HepG2 (cell line): ENCODE results near the gene SMIM11. TPM values are rescaled to one million over a fixed set of nuclear protein-coding genes. Genes with fewer than 3 reads are reported as not detected.

Experiments used
- EEA1 ChIP-seq: sonication (generic); formaldehyde crosslinking; IDR thresholded peaks from 2 replicates; pipeline ENCODE4 v1.5.1; 2020; ENCODE audit warnings: mild to moderate bottlenecking, missing genetic modification reagents, borderline replicate concordance
- ESRRA ChIP-seq: sonication (generic); formaldehyde crosslinking; IDR thresholded peaks from 2 replicates; pipeline ENCODE4 v1.5.1; 2020; ENCODE audit warnings: mild to moderate bottlenecking, low read depth, missing genetic modification reagents
- FOSL2 ChIP-seq: sonication (generic); formaldehyde crosslinking; IDR thresholded peaks from 2 replicates; pipeline ENCODE4 v1.4.0; 2020; ENCODE audit warnings: missing genetic modification reagents
- FOXP1 ChIP-seq, 2 experiments: fragments of 450-650 bp in 1 of 2; IDR thresholded peaks; 2 replicates each; pipeline ENCODE4 v1.6.1; 2017 to 2018; ENCODE audit warnings: antibody characterized with exemption in 1 of 2
- HMGXB3 ChIP-seq: sonication (generic); formaldehyde crosslinking; IDR thresholded peaks from 2 replicates; pipeline ENCODE4 v1.4.0; 2020; ENCODE audit warnings: missing genetic modification reagents, borderline replicate concordance
- KDM4B ChIP-seq: sonication (generic); formaldehyde crosslinking; IDR thresholded peaks from 2 replicates; pipeline ENCODE4 v1.4.0; 2020; ENCODE audit warnings: missing genetic modification reagents
- MLLT10 ChIP-seq: sonication (generic); formaldehyde crosslinking; IDR thresholded peaks from 2 replicates; pipeline ENCODE4 v1.4.0; 2020; ENCODE audit warnings: missing genetic modification reagents
- MTA3 ChIP-seq: sonication (generic); formaldehyde crosslinking; IDR thresholded peaks from 2 replicates; pipeline ENCODE4 v1.4.0; 2020; ENCODE audit warnings: missing genetic modification reagents
- PAXIP1 ChIP-seq: sonication (generic); formaldehyde crosslinking; conservative IDR thresholded peaks from 2 replicates; pipeline ENCODE4 v1.4.0; 2020; ENCODE audit warnings: mild to moderate bottlenecking, missing genetic modification reagents, moderate library complexity
- SAP130 ChIP-seq: IDR thresholded peaks from 2 replicates; pipeline ENCODE4 v1.6.1; 2016; ENCODE audit warnings: low read depth
- SNAI1 ChIP-seq: sonication (generic); formaldehyde crosslinking; IDR thresholded peaks from 2 replicates; pipeline ENCODE4 v1.5.0; 2020; ENCODE audit warnings: mild to moderate bottlenecking, missing genetic modification reagents, borderline replicate concordance
- ZFAT ChIP-seq: sonication (generic); formaldehyde crosslinking; conservative IDR thresholded peaks from 2 replicates; pipeline ENCODE4 v1.8.1; 2023; ENCODE audit warnings: missing genetic modification reagents, inconsistent platforms
- ZNF33A ChIP-seq: sonication (generic); formaldehyde crosslinking; IDR thresholded peaks from 2 replicates; pipeline ENCODE4 v1.5.1; 2020; ENCODE audit warnings: missing genetic modification reagents, mild to moderate bottlenecking, moderate library complexity, borderline replicate concordance
- ZNF350 ChIP-seq: sonication (generic); formaldehyde crosslinking; IDR thresholded peaks from 2 replicates; pipeline ENCODE4 v1.4.0; 2020; ENCODE audit warnings: mild to moderate bottlenecking, low read depth, missing genetic modification reagents, borderline replicate concordance
- ZNF552 ChIP-seq: sonication (generic); formaldehyde crosslinking; IDR thresholded peaks from 2 replicates; pipeline ENCODE4 v1.9.0; 2022; ENCODE audit warnings: missing genetic modification reagents, mild to moderate bottlenecking, borderline replicate concordance
- ZNF564 ChIP-seq: sonication (generic); formaldehyde crosslinking; IDR thresholded peaks from 2 replicates; pipeline ENCODE4 v1.8.1; 2023; ENCODE audit warnings: mild to moderate bottlenecking, missing genetic modification reagents
- ZNF660 ChIP-seq: sonication (generic); formaldehyde crosslinking; IDR thresholded peaks from 2 replicates; pipeline ENCODE4 v1.5.1; 2020; ENCODE audit warnings: mild to moderate bottlenecking, low read depth, missing genetic modification reagents, borderline replicate concordance
- ZSCAN22 ChIP-seq: sonication (generic); formaldehyde crosslinking; IDR thresholded peaks from 2 replicates; pipeline ENCODE4 v1.4.0; 2020; ENCODE audit warnings: mild to moderate bottlenecking, missing genetic modification reagents
- polyA plus RNA-seq, 8 experiments: library from polyadenylated mRNA; depleted of rRNA in 3 of 8; stranded (reverse) in 7 of 8; unstranded in 1 of 8; fragments of >200 nt; fragmentation: Illumina TruSeq in 4 of 8; extraction: Trizol in 4 of 8; gene quantifications; 2 replicates each; pipeline versions ENCODE4 v1.2.1 to v1.2.3, GENCODE V29; 2011 to 2016; ENCODE audit warnings: low read depth in 4 of 8, missing spikeins in 1 of 8, mixed read lengths in 1 of 8; ENCODE audit not compliant: insufficient read depth in 1 of 8
- total RNA-seq, 5 experiments: library from RNA; depleted of rRNA; stranded (reverse); fragments of >200 nt; fragmentation: Illumina TruSeq; extraction: Trizol; gene quantifications; 2 replicates each; pipeline ENCODE4 v1.2.3, GENCODE V29; 2016; ENCODE audit warnings: low read depth in 1 of 5
- TF ChIP-seq, protein P1 (sequence below): sonication (generic); formaldehyde crosslinking; conservative IDR thresholded peaks from 2 replicates; pipeline ENCODE4 v1.4.0; 2020; ENCODE audit warnings: missing genetic modification reagents
- TF ChIP-seq, protein P2 (sequence below): sonication (generic); formaldehyde crosslinking; IDR thresholded peaks from 2 replicates; pipeline ENCODE4 v1.5.0; 2020; ENCODE audit warnings: missing genetic modification reagents

The SMIM11 gene
- total and polyA plus RNA-seq, 2 of the 13 experiments (the other 11 are each of a cell fraction or from before 2014, with no cell fraction given): 6.4 to 18.9 TPM

GRCh38 chr21:34372321-34372720 is 3.0 kb upstream of the SMIM11 start (continued):
- TF ChIP-seq, protein P1, sequence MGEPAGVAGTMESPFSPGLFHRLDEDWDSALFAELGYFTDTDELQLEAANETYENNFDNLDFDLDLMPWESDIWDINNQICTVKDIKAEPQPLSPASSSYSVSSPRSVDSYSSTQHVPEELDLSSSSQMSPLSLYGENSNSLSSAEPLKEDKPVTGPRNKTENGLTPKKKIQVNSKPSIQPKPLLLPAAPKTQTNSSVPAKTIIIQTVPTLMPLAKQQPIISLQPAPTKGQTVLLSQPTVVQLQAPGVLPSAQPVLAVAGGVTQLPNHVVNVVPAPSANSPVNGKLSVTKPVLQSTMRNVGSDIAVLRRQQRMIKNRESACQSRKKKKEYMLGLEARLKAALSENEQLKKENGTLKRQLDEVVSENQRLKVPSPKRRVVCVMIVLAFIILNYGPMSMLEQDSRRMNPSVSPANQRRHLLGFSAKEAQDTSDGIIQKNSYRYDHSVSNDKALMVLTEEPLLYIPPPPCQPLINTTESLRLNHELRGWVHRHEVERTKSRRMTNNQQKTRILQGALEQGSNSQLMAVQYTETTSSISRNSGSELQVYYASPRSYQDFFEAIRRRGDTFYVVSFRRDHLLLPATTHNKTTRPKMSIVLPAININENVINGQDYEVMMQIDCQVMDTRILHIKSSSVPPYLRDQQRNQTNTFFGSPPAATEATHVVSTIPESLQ: no peak
- no peak for TF ChIP-seq ZNF33A
- TF ChIP-seq FOSL2 (CRISPR knock-in tag): peak; percentile 64
- TF ChIP-seq ZNF350 (CRISPR knock-in tag): peak; percentile 59; the same call in 1 of the 2 replicates
- TF ChIP-seq EEA1: no peak
- TF ChIP-seq MTA3: no peak
- TF ChIP-seq ZFAT: no peak
- TF ChIP-seq FOXP1 (IDR thresholded peaks at IDR 0.05): no peak
- TF ChIP-seq FOXP1 (CRISPR knock-in tag; IDR thresholded peaks at IDR 0.05): peak; percentile 79
- TF ChIP-seq MLLT10 (CRISPR knock-in tag): no peak
- peak; percentile 100 for TF ChIP-seq ESRRA
- TF ChIP-seq ZSCAN22 (CRISPR knock-in tag): no peak
- TF ChIP-seq KDM4B (CRISPR knock-in tag): no peak
- TF ChIP-seq SNAI1: no peak
- no peak for TF ChIP-seq ZNF660 (CRISPR knock-in tag)
- TF ChIP-seq ZNF564 (CRISPR knock-in tag): 0 out of 2 replicates have a peak, but pooled peaks have one; percentile 52
- TF ChIP-seq PAXIP1 (CRISPR knock-in tag): peak; percentile 90
- no peak for TF ChIP-seq ZNF552
- TF ChIP-seq, protein P2, sequence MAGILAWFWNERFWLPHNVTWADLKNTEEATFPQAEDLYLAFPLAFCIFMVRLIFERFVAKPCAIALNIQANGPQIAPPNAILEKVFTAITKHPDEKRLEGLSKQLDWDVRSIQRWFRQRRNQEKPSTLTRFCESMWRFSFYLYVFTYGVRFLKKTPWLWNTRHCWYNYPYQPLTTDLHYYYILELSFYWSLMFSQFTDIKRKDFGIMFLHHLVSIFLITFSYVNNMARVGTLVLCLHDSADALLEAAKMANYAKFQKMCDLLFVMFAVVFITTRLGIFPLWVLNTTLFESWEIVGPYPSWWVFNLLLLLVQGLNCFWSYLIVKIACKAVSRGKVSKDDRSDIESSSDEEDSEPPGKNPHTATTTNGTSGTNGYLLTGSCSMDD (CRISPR knock-in tag): no peak
- no peak for TF ChIP-seq HMGXB3 (CRISPR knock-in tag)
- TF ChIP-seq SAP130 (CRISPR knock-in tag): peak; percentile 82
